ENCODE results near the gene FARS2.

Gene FARS2

GRCh38 chr6:5771759-5772390 lies 510.6 kb downstream of the FARS2 start:
- no peak for ATAC-seq (ENCODE audit: insufficient read depth, low read depth)
- Histone ChIP-seq H3K9ac (ENCODE audit: low read depth, low read length) (no peak overlapping the region), H4K20me1 (ENCODE audit: insufficient read depth, low read length) (no peaks in the 10 kb centered on the region), H3K9me3 (ENCODE audit: insufficient read depth, low read length, severe bottlenecking) (peaks cover 8% of the 10 kb centered on the region), H3K4me3 (ENCODE audit: low read depth in 1 of 2, low read length in 2 of 2) (no peak overlapping the region), H3K4me1 (ENCODE audit: insufficient read depth, low read length) (no peaks in the 10 kb centered on the region), H3K27me3 (ENCODE audit: insufficient read depth, low read length, poor library complexity) (no peaks in the 10 kb centered on the region), H3K4me2 (ENCODE audit: insufficient read depth, low read length) (no peak overlapping the region), H2AFZ (ENCODE audit: low read depth, low read length) (no peak overlapping the region), H3K27ac (ENCODE audit: low read length) (no peak overlapping the region), H3K36me3 (ENCODE audit: insufficient read depth, low read length) (no peaks in the 10 kb centered on the region), H3K79me2 (ENCODE audit: insufficient read depth, low read length) (no peaks in the 10 kb centered on the region)
- DNase-seq: no peak
- TF ChIP-seq, protein P1, sequence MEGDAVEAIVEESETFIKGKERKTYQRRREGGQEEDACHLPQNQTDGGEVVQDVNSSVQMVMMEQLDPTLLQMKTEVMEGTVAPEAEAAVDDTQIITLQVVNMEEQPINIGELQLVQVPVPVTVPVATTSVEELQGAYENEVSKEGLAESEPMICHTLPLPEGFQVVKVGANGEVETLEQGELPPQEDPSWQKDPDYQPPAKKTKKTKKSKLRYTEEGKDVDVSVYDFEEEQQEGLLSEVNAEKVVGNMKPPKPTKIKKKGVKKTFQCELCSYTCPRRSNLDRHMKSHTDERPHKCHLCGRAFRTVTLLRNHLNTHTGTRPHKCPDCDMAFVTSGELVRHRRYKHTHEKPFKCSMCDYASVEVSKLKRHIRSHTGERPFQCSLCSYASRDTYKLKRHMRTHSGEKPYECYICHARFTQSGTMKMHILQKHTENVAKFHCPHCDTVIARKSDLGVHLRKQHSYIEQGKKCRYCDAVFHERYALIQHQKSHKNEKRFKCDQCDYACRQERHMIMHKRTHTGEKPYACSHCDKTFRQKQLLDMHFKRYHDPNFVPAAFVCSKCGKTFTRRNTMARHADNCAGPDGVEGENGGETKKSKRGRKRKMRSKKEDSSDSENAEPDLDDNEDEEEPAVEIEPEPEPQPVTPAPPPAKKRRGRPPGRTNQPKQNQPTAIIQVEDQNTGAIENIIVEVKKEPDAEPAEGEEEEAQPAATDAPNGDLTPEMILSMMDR (IDR thresholded peaks at IDR 0.05; ENCODE audit: borderline replicate concordance, extremely low read depth, low read length, poor library complexity, severe bottlenecking): no peak
- no peak for TF ChIP-seq EZH2 (IDR thresholded peaks at IDR 0.05; ENCODE audit: borderline replicate concordance, low read depth, low read length, severe bottlenecking)

GRCh38 chr6:5772408-5773120 lies 511.3 kb downstream of the FARS2 start:
- TF ChIP-seq, protein P1 (IDR thresholded peaks at IDR 0.05; ENCODE audit: borderline replicate concordance, extremely low read depth, low read length, poor library complexity, severe bottlenecking): no peak
- no peak for TF ChIP-seq EZH2 (IDR thresholded peaks at IDR 0.05; ENCODE audit: borderline replicate concordance, low read depth, low read length, severe bottlenecking)
- H3K27ac ChIP-seq (ENCODE audit: low read length): no peak overlapping the region
- H3K27me3 ChIP-seq (ENCODE audit: insufficient read depth, low read length, poor library complexity): no peaks in the 10 kb centered on the region
- H3K9me3 ChIP-seq (ENCODE audit: insufficient read depth, low read length, severe bottlenecking): peaks cover 8% of the 10 kb centered on the region
- H3K4me1 ChIP-seq (ENCODE audit: insufficient read depth, low read length): no peaks in the 10 kb centered on the region
- no peak overlapping the region for H3K4me2 ChIP-seq (ENCODE audit: insufficient read depth, low read length)
- H3K4me3 ChIP-seq (ENCODE audit: low read depth in 1 of 2, low read length in 2 of 2): no peak overlapping the region
- H3K9ac ChIP-seq (ENCODE audit: low read depth, low read length): no peak overlapping the region
- no peaks in the 10 kb centered on the region for H3K79me2 ChIP-seq (ENCODE audit: insufficient read depth, low read length)
- H2AFZ ChIP-seq (ENCODE audit: low read depth, low read length): no peak overlapping the region
- DNase-seq (no peak), ATAC-seq (ENCODE audit: insufficient read depth, low read depth) (no peak)
- no peaks in the 10 kb centered on the region for H3K36me3 ChIP-seq (ENCODE audit: insufficient read depth, low read length)
- H4K20me1 ChIP-seq (ENCODE audit: insufficient read depth, low read length): no peaks in the 10 kb centered on the region

- H3K9me3 ChIP-seq (ENCODE audit: insufficient read depth, low read length, severe bottlenecking): no peaks in the 10 kb centered on the region
- ATAC-seq (ENCODE audit: insufficient read depth, low read depth) (no peak), DNase-seq (no peak)
- H2AFZ ChIP-seq (ENCODE audit: low read depth, low read length): no peak overlapping the region
- no peak overlapping the region for H3K4me2 ChIP-seq (ENCODE audit: insufficient read depth, low read length)
- no peaks in the 10 kb centered on the region for H4K20me1 ChIP-seq (ENCODE audit: insufficient read depth, low read length)
- H3K4me1 ChIP-seq (ENCODE audit: insufficient read depth, low read length): no peaks in the 10 kb centered on the region
- no peak overlapping the region for H3K27ac ChIP-seq (ENCODE audit: low read length)
- H3K4me3 ChIP-seq (ENCODE audit: low read depth in 1 of 2, low read length in 2 of 2): no peak overlapping the region
- TF ChIP-seq EZH2 (IDR thresholded peaks at IDR 0.05; ENCODE audit: borderline replicate concordance, low read depth, low read length, severe bottlenecking): no peak
- TF ChIP-seq, protein P1 (IDR thresholded peaks at IDR 0.05; ENCODE audit: borderline replicate concordance, extremely low read depth, low read length, poor library complexity, severe bottlenecking): no peak
- H3K36me3 ChIP-seq (ENCODE audit: insufficient read depth, low read length): no peaks in the 10 kb centered on the region
- H3K9ac ChIP-seq (ENCODE audit: low read depth, low read length): no peak overlapping the region
- no peaks in the 10 kb centered on the region for H3K79me2 ChIP-seq (ENCODE audit: insufficient read depth, low read length)
- no peaks in the 10 kb centered on the region for H3K27me3 ChIP-seq (ENCODE audit: insufficient read depth, low read length, poor library complexity)
Observed at GRCh38 chr6:5776104-5776503, 514.8 kb downstream of the FARS2 start.
